Hematopoietic multipotent progenitor cell treated with erythropoietin and hydrocortisone succinate and interleukin-3 and kit ligand, for 4 days (in vitro differentiated cells): ENCODE measurements around the gene CD84.
"Not testable (repeated sequence)": the region's sequence is repeated elsewhere in the genome, so short reads cannot be mapped to it uniquely, and the experiment has no call there.

Experiments
- DNase-seq: peaks from one replicate; pipeline ENCODE4 v3.0.0-alpha.2; 2015

The CD84 gene

DNA sequence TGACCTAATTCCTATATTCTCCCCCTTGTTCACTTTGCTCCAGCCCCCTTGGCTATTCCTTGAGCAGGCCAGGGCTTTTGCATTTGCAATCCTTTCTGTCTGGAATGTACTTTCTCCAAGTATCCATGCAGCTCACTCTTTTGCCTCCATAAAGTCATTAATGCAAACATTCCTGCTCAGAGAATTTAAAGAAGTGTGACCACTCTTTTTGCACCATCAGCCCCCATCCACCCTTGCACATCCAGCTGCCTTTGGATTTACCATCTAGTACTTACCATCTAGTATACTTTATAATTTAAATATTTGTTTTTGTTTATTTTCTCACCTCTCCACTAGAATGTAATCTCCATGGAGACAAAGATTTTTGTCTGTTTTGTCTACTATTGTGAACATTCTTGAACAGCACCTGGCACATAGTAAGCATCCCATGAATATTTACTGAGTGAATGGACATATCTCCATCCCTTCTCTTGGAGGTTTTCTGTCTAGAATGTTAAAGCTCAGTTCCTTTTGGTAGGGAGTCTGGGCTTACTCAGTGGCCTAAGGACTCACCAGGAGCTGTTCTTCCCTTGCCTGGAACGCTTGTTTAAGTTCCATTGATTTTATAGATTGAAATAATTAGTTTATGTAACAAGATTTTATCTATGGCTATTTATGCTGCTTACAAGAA, 78.8 kb downstream of the CD84 start:
- DNase-seq: no peak

DNA sequence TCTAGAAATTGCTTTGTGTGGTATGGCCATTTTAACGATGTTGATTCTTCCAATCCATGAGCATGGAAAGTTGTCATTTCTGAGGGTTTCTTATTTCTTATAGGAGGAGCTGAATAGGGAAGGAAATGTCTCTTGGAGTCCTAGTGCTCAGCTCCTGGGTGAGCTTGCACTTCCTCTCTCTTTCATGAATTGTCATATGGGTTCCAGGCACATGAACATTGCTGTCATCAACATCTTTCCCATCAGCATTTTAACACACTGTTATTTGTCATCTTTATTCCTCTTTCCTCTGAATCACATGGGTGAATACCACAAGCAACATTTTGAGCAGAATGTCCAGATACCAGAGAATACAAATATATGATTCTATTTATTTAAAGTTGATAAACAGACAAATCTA, 79.7 kb downstream of the CD84 start:
- no peak for DNase-seq

DNA sequence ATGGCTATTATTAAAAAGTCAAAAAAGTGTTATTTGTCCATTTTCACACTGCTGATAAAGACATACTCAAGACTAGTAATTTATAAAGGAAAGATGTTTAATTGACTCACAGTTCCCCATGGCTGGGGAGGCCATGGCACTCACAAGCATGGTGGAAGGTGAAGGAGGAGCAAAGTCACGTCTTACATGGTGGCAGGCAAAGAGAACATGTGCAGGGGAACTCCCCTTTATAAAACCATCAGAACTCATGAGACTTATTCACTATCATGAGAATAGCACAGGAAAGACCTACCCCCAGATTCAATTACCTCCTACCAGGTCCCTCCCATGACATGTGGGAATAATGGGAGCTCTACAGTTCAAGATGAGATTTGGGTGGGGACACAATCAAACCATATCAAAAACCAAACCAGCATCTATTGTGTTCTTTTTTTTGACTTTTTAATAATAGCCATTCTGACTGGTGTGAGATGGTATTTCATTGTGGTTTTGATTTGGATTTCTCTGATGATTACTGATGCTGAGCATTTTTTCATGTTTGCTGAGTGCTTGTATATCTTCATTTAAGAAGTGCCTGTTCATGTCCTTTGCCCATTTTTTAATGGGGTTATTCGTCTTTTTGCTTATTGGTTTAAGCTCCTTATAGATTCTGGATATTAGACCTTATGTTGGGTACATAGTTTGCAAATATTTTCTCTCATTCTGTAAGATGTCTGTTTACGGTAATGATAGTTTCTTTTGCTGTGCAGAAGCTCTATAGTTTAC, 80.8 kb downstream of the CD84 start:
- DNase-seq: not testable (repeated sequence)

DNA sequence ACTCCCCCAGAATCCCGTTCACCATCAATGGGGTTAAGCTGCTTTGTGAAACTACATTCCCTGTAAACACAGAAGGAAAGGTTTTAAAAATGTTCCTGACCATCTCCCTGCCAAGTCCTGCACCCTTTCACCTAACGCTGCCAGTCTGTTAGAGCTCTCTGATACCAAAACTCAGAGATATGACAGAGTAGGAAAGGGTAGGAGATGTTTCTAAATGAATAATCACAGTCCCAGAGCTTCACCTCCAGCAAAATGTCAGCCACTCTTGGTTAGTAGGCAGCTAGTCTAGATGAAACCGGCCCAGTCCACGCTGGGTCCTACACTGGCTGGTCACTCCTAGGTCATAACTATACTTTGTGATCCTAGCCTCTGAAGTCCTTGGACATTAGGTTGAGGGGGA, 83.0 kb downstream of the CD84 start:
- DNase-seq: no peak

- peak; percentile 40 for DNase-seq
These were observed 84.7 kb downstream of the CD84 start for GRCh38 chr1:160494620-160495019.

DNA sequence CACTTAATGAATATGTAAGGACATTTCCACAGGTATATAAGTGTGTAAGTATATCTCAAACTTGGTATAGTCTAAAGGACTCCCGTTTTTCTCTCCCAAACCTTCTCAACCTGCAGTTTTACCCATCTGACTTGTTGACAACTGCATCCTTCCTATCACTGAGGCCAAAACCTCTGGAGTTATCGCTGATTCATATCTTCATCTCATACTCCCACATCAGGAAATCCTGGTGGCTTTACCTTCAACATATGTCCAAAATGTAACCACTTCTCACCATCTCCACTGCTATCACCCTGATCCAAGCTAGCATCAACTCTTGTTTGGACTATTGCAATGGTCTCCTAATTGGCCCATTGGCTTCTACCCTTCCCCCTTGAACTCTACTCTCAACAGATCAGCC, 86.7 kb downstream of the CD84 start:
- DNase-seq: no peak

DNA sequence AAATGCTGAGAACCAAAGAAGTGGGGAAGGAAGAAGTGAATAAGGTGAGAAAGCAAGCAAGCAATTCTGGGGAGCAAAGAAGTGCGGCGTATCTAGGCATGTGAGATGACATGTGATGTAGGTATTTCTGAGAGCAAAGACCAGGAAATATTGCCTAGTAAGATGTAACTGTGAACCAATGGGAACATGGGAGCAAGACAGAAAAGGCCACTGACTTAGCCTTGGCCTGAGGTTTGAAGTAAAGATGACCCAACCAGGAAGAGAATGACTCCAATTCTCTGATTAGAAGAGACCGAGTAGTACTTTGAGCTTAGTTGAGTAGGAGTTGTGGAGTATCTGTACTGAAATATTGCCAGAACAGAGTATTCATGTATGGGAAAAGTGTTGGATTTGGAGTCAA, 87.3 kb downstream of the CD84 start:
- no peak for DNase-seq
